MM.1S (cell line): ENCODE data around the gene LANCL3.

Experiments used
- CTCF ChIP-seq: fragments of 300-600 bp; sonication (generic); IDR thresholded peaks from 2 replicates; pipeline ENCODE4 v1.5.1; 2016; ENCODE audit warnings: antibody characterized with exemption, low read length, mixed read lengths
- EZH2phosphoT487 ChIP-seq: fragments of 300-600 bp; sonication (generic); IDR thresholded peaks from 2 replicates; pipeline ENCODE4 v1.6.1; 2018; ENCODE audit warnings: antibody characterized with exemption, low read length

- TF ChIP-seq EZH2phosphoT487 (no peak), CTCF (no peak)
These were observed 106.3 kb downstream of the LANCL3 start for GRCh38 chrX:37677765-37678164.
